Measurements from ENCODE around the gene RAPGEF6.

GRCh38 chr5:131579917-131580671 is 54.9 kb downstream of the RAPGEF6 start:
- TF ChIP-seq POLR2A (IDR thresholded peaks at IDR 0.05; ENCODE audit: low read depth, low read length) (no peak), POLR2AphosphoS5 (IDR thresholded peaks at IDR 0.05; ENCODE audit: low read depth, low read length) (no peak), TAF1 (IDR thresholded peaks at IDR 0.05; ENCODE audit: low read depth, low read length) (no peak), POU2F2 (IDR thresholded peaks at IDR 0.05; ENCODE audit: low read depth, low read length) (no peak), SPI1 (IDR thresholded peaks at IDR 0.05; ENCODE audit: low read depth, low read length) (no peak), PAX5 (IDR thresholded peaks at IDR 0.05; ENCODE audit: insufficient read depth, low read length, severe bottlenecking) (no peak)
